GM21576 (cell line): ENCODE results near the gene CDC25B.

Experiments used
- ATAC-seq: cut with Tn5 transposase; IDR thresholded peaks from one replicate; pipeline ENCODE4 v1.9.1; 2021; ENCODE audit warnings: mild to moderate bottlenecking, moderate library complexity; ENCODE audit not compliant: unreplicated experiment

CDC25B gene

GRCh38 chr20:3795511-3796468, at the start of gene CDC25B:
Gene CDC25B (plus strand): TSS chr20:3796310. CDS start chr20:3796532, 222 bp downstream.
- peak; percentile 62 for ATAC-seq

GRCh38 chr20:3747471-3747870, 48.6 kb upstream of the CDC25B start:
- ATAC-seq = no peak

- no peak for ATAC-seq
Observed at GRCh38 chr20:3748073-3748472, 48.0 kb upstream of the CDC25B start.

- ATAC-seq = no peak
Observed at GRCh38 chr20:3749087-3749688, 46.9 kb upstream of the CDC25B start.

GRCh38 chr20:3749689-3750531, 46.2 kb upstream of the CDC25B start:
- ATAC-seq = no peak

- no peak for ATAC-seq
Observed at GRCh38 chr20:3751305-3751674, 44.8 kb upstream of the CDC25B start.

GRCh38 chr20:3751675-3752385, 44.3 kb upstream of the CDC25B start:
- ATAC-seq = no peak

GRCh38 chr20:3752386-3752759, 43.7 kb upstream of the CDC25B start:
- no peak for ATAC-seq

GRCh38 chr20:3753098-3753497, 43.0 kb upstream of the CDC25B start:
- no peak for ATAC-seq

GRCh38 chr20:3753501-3754275, 42.4 kb upstream of the CDC25B start:
- ATAC-seq = no peak

GRCh38 chr20:3754276-3754630, 41.9 kb upstream of the CDC25B start:
- ATAC-seq = no peak

GRCh38 chr20:3755269-3755668, 40.8 kb upstream of the CDC25B start:
- ATAC-seq = no peak

- no peak for ATAC-seq
Observed at GRCh38 chr20:3755814-3756480, 40.2 kb upstream of the CDC25B start.

- no peak for ATAC-seq
Observed at GRCh38 chr20:3757268-3757667, 38.8 kb upstream of the CDC25B start.

- no peak for ATAC-seq
Observed at GRCh38 chr20:3758566-3758965, 37.5 kb upstream of the CDC25B start.

GRCh38 chr20:3759316-3759823, 36.7 kb upstream of the CDC25B start:
- ATAC-seq = no peak

GRCh38 chr20:3759884-3760283, 36.2 kb upstream of the CDC25B start:
- no peak for ATAC-seq

- ATAC-seq = no peak
Observed at GRCh38 chr20:3760655-3761348, 35.3 kb upstream of the CDC25B start.
